GDM1 (cell line): Measurements from ENCODE around the gene SNCG.
"Not testable (repeated sequence)": the region's sequence is repeated elsewhere in the genome, so short reads cannot be mapped to it uniquely, and the experiment has no call there.

Source experiments
- DNase-seq: peaks from one replicate; lab custom pipeline; 2025; lab: John Stamatoyannopoulos, UW

SNCG gene

DNA sequence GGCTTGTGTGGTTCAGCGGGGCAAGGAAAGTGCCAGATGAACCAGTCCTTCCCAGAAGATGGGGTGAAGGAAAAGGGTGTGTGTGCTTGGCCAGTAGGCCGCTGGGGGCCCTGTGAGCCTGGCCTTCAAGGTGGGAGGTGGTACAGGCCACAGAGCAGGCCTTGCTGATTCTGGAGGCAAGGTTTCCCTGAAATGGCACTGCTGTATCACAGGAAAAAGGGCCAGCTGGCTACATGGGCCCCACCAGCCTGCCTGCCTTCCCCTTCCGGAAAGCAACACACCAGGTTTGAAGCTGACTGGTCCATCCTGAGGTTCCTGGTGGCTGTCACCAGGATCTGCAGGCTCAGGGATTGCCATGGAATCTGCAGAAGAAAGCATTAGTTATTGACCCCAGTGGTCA is 13.5 kb upstream of the SNCG start:
- no peak for DNase-seq

DNA sequence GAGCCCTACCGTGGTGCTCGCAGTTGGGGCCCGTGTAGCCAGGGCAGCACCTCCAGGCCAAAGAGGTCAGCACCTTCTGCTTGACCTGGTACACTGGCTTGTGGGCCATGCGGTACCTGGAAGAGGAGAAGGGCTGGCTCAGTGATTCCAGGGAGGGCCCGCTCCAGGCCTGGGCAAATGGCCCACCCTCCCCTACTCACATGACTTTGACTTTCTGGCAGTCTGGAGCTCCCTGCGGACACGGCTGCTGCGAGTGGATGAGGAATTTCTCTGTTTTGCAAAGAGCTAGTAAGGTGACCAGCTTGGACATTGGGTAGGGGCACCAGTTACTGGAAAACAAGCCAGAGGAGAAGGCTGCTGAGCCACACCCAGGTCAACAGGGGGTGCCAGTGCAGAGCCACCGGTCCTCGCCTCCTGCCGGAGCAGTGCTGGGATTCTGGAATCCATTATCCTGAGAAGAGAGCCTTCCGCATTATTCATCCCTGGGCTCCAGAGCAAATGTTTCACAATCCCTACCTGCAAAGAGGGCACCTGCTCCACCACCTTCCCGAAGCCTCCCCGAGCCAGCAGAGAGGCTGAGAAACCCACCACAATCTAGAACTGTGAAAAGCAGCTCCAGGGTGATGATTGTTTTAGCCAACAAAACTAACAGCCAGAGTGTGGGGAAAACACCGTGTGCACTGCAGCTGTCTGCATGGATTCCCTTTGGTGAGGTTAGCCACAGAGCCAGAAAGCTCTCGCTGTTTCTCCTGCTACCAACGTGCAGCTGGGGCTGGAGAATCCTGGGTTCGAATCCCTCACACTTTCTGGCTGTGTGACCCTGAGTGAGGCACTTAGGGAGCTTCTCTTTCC is 12.8 kb upstream of the SNCG start:
- DNase-seq: no peak

DNA sequence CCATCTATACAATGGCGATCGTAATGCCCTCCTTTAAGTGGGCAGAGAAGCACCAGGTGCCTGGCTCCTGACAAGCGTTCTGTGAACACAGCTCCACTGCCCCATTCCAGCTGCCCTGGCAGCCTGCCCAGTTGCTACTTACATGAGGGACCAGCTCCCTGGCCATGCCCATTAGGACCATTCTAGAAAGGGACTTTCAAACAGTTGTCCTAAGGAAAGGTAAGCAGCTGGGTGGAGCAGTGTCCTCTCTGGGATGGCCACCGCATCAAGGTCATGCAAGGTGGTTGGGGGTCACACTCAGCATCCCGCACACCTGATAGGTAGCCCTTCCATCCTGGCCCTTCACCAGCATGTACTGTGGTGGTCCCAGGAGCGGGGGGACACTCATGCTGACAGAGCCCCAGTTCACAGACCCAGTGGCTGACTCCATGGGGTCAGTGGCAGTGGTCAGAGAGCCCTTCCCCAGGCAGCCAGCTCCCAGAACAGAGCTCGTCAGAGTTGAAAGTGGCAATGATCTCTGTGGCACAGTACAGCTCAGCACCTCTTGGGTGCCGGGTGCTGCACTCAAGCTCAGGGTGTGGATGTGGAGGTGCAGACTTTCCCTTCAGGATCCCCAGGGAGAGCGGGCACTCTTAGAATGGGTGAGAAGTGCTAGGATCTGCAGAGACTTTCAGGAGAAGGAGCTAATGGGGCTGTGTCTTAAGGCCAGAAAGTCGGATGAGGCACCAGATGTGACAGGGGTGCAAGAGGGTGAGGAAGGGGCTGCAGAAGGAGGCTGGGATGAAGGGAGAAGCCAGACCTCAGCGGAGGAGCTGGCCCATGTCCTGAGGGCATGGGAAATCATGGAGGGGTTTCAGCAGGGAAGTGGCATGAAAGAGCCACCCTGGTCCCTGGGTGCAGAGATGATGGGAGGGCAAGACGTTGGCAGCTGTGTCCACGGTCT is 11.9 kb upstream of the SNCG start:
- DNase-seq: no peak

DNA sequence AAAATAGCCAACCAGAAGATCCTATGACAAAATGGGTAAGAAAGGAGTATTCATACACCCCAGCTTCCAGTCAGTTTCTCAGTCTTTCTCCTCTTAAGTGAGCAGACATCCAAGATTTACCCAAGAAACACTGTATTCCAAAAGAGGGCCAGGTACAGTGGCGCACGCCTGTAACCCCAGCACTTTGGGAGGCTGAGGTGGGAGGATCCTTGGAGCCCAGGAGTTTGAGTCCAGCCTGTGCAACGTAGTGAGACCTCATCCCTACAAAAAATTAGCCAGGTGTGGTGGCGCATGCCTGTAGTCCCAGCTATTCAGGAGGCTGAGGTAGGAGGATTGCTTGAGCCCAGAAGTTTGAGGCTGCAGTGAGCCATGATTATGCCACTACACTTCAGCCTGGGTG is 10.6 kb upstream of the SNCG start:
- not testable (repeated sequence) for DNase-seq

DNA sequence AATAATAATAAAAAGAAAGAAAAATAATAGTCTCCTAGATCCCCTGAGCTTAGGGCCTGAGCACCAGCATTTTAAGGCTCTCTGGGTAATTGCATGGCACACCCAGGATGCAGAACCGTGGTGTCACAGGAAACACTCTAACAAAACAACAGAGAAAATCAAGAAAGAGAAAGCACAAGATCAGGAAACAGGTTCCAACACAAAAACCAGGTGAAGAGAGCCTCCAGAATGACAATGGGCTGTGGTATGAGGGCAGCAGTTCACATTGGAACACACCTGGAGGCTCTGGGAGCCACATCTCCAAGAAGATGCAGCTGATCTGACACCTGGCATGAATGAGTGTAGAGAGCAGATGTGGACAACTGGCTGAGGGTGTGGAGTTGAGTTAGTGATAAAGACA is 8.1 kb upstream of the SNCG start:
- no peak for DNase-seq

DNA sequence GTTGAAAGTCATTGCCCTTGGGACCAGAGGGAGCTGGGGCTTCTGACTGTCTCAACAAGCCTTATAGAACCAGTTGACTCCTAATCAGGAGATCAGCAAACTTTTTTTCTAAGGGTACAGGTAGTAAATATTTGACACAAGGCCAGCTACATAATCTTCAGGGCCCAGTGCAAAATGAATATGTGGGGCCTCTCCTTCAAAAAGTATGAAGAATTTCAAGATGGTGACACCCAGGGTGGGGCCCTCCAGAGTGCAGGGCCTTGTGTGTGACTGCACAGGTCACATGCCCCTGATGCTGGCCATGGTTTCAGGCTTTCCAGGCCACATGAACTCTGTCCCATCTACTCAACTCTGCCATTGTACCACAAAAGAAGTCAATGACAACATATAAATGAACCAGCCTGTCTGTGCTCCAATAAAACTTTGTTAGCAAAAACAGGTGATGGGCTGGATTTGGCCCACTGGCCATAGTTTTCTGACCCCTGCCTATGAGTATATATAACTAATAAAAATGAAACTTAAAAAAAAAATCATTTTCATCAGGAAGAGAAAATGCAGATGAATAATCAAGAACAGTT is 7.1 kb upstream of the SNCG start:
- DNase-seq: no peak

DNA sequence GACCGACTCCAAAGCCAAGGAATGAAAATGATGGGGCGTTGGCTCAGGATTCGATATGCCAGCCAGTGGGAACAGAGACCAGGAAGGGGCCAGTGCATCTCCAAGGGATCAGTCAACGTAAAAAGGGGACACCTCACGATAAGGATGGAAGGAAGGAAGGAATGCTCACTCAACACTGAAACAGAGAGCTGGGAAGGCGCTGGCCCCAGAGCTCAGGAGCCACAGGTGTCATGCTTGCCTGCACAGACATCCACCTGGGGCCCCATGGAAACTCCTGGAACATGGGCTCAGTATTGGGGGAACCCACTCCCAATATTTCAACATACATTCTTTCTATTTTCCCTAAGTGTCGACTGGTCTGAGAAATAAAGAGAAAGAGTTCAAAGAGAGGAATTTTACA is 6.3 kb upstream of the SNCG start:
- DNase-seq: no peak

DNA sequence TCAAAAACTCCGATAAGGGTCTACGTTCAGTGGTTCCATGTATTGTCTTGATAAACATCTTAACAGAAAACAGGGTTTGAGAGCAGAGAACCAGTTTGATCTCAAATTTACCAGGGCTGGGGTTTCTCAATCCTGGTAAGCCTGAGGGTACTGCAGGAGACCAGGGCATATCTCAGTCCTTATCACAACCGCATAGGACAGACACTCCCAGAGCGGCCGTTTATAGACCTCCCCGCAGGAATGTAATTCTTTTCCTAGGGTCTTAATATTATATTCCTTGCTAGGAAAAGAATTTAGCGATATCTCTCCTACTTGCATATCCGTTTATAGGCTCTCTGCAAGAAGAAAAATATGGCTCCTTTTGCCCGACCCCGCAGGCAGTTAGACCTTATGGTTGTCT is 5.7 kb upstream of the SNCG start:
- DNase-seq: not testable (repeated sequence)

DNA sequence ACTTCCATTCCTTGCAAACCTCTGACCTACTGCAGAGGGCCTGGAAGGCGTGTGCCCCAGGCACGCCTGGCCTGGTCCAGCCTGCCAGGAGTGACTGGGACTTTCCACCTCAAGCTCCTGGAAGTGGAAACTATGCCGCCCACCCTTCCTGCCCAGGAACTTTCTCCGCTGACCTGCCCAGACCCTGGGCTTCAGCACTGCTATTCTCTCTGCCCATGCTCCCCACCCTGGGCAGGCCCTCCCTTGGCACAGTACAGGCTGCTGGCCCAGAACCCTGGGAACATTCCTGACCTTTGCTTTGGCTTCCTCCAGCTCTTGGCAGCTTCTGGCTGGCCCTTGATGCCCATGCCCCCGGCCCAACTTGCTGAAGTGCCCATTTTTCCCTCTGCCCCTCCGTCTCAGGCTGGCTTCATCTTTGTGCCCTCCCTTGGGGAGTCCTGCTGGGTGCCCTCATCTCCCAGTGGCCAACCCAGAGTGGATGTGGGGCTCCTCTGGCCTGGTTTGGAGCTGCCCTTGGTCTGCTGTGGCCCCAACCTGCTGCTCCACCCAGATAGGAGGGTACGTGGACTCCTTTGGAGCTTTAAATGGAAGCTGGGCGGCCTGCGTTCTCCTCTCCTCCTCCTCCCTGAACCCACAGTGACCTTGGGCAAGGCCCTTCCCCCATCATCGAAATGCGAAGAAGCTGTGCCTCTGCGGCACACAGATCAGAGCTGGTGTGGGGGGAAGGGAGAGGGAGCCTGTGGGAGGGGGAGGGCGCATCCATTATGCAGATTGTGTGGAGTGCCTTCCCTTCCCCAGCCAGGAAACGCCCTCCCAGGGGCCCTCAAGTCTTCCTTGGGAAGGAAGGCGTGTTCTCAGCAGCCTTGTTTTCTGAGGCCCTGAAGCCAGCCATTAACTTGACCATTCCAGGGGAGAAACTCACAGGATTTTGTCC is 4.4 kb upstream of the SNCG start:
- no peak for DNase-seq

DNA sequence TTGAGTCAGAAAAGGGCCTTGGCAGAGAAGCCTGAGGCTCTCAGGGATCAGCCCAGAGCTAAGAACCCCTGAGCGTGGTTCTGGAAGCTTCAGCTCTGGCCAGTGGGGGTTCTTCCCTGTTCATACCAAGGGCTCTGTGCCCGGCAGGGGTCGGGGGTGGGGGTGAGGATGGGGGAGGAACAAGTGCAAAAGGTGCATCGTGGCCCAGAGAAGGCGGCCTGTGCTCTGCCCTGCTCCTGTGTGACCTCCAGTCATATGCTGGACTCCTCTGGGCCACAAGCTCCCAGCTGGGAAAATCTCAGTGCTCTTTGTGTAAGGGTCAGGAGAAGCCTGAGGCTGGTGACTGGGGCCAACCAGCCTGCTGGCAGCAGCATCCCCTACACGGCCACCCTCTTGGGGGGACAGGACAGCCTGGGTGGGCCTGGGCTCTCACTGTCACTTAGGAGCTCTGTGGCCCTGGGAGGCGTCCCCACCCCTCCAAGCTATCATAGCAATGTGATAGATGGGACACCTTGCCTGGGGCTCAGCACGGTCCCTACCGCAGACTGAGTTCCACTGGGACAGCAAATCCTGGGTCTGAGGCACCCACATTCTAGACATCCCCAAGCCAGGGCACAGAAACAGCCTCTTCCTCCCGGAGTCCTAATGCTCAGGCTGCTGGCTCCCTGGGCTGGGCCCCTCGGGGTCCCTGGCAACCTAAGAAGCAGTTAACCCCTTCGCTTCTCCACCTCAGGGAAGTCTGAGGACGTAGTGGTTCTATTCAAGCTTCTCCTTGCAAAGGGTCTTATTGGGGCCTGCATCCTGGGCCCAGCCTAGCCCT is 3.5 kb upstream of the SNCG start:
- no peak for DNase-seq

DNA sequence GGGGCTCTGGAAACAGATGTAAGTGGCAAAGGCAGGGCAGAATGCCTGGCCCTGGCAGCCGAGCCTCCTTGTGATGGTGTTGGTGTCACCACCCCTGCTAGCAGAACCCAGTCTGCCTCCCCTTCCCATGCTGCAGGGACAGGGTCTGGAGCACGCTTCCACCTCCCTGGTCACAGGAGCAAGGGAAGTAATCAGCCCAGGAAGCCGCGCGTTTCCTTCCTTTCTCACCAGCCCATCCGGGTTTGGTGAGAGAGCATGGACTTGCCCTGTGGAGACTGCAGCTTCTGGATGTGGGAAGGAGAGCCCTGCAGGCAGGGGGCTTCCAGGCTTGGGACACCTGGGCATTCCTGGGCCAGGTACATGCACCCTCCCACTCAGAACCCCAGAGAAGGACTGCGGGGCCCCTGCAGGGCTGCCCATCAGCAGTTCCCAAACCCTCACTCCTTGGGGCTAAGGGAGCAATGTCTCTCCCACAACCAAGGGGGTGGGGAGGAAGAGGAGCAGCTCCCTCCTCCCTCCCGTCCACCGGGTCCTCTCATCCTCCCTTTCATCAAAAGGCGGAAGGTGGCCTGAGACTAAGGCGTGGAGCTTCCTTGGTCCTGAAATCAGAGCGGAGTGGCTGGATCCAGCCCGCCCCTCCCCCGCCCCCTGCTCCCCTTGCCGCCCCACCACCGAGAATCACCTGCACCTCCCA is 2.8 kb upstream of the SNCG start:
- no peak for DNase-seq

DNA sequence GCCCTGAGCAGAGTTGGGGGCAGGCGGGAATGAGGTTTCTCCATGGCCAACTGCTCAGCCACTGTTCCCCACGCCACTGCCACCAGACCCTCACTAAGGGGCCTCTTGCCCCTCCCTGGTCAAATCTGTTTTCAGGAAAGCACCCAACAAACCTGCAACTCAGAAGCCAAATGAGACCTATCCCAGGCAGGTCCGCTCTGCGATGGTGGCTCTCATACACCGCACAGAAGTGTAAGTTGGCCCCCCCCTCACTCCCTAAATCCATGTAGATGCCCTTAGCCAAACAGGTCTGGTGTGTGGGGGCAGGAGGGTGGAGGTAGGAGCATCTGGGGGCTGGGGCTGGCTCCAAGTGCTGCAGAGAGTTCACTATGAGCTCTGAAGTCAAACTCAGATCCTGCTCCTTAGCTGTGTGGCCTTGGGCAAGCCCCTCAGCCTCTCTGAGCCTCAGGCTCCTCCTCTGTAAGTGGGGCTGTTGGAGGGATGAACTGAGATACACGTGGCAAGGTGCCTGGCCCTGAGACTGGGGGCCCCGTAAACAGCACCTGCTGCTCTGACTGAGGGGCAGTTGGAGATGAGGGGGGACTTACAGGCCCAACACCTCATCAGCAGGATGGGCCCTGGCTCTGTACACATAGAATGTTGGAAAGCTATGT is 2.1 kb upstream of the SNCG start:
- DNase-seq: no peak

DNA sequence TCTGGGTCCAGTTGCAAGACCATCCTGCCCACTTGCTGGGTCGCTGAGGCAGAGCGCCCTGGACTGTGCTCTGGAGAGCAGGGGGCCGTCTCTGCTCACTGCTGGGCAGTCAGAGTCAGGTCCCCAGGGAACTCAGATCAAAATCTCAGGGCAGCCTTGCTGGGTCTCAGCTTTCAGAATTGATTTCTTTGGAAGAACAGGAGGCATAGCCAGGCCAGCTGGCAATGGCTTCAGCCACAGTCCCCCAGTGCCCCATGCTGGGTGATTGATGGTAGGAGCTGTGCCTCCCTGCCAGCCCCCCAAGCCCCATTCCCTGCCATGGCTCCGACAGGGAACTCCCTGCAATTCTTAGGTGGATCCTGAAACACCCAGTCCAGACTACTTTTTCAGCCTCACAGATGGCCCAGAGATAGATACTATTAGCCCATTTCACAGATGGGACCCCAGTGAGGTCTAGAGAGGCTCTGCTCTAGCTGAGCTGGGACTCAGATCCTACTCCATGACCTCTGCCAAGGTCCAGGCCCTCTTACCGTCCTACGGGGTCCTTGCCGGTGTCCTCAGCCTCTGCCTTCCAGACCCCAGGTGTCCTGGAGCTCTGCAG is 1.5 kb upstream of the SNCG start:
- no peak for DNase-seq

DNA sequence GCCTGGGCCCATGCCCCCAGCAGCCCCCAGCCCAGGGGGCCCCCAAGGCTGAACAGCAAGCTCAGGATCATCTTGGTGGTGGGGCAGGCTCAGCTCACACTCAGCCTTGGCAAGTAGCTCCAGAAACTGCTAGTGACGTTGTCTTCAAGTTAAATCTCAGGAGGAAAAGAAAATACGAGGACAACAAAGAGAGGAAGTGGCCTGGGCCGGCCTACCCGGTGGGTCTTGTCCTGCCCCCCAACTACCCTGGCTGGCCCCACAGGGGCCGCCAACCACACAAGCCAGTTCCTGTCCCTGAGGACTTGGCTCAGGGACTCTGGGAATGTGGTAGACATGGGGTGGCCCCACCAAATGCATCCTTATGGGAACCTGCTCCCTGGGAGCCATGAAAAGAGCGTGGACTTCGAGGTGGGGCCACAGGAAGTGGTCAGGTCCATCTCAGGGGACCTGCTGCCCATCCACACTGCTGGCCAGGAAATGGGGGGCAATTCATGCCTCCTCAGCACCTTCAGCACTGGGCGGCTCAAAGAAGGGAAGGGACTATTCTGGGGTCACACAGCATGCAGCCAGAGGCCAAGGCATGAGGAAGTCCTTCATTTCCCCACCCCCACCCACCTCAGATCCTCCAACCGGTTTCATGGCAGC is 806 bp upstream of the SNCG start, which contains the start of gene MMRN2:
MMRN2 (minus strand) TSS at position 145 of the 645 bp plus-strand sequence; CDS start at position 71, 74 bp downstream.
- no peak for DNase-seq

DNA sequence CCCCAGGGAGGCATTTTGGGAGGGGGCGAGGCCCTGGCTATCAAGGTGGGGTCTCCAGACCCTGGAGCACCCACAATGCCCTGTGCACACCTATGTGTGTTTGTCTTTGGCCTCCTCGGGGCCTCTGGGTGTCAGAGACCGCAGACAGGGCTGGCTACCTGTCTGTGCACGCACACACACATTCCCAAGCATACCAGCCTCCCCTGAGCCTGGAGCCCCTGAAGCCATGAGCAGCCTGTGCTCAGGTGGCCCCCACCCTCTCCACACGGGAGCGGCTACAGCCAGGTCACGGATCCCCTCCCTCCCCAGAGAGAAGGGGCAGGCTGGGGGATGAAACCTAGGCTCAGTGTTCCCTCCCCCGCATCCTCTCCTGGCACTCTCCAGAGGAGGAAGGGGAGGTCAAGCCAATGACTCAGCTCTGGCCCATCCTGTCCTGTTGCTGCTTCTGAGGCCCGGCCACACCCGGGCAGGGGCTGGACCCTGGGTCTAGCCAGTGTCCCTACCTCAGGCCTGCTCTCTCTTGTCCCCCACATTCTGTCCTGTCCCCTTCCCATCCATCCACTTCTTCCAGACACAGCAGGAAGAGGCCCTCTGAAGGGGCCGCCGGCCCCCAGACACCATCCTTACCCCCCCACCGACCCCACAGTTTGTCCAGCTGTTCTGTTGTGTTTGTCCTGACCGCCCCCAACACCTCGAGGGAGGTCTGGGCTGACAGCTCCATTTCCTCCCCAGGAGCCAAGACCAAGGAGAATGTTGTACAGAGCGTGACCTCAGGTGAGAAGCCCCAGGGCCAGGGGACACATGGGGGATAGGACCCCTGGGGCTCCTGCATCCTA is 720 bp downstream of the SNCG start:
- DNase-seq: no peak

DNA sequence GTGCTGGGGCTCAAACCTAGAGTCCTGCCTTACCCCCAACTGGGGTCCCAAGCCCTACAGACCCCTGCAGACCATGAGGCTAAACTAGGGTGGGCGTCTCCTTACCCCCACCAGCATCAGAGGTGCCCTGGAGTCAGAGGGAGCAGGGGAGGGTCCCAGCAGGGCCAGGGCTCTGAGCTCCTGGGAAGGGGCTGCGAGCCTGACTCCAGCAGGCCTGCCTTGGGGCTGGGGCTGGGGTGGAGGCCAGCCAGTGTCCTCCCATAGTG is 1.3 kb downstream of the SNCG start:
- DNase-seq: no peak

DNA sequence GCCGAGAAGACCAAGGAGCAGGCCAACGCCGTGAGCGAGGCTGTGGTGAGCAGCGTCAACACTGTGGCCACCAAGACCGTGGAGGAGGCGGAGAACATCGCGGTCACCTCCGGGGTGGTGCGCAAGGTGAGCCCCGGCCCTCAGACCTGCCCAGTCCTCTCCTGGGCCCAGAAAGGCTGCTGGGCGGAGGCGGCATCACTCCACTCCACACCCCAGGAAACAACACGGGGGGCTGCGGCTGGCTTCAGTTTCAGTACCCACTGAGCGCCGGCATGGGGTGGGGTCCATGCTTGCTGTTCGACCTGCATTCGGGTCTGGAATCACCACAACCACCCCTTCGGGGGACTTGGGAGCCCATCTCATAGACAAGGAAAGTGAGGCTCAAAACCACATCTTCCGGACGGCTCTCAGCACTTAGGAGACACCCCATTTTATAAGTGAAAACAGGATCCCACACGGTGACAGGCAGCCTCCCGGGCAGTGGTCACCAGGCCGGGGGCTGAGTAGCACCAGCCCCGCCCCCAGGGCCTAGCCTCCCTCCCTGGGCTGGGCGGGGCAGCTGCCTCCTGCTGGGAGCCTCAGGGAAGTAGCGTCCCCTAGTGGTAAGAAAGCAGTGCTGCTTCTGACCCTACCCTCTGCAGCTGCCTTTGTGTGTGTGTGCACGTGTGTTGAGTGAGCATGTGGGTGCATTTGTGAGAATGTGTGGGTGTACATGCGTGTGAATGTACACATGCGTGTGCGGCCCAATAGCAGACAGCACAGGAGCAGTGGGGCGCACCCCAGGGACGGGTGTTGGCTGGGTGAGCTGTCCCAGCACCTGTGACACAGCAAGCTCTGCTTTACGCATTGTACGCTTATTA is 1.8 kb downstream of the SNCG start:
- DNase-seq: no peak
